HG02623 (cell line): ENCODE measurements around the gene BMP7.

ENCODE experiments used
- ATAC-seq: cut with Tn5 transposase; IDR thresholded peaks from one replicate; pipeline ENCODE4 v1.9.1; 2021; ENCODE audit warnings: moderate library complexity; ENCODE audit not compliant: unreplicated experiment

The BMP7 gene

GRCh38 chr20:57131601-57132391, 134.6 kb downstream of the BMP7 start:
- ATAC-seq: no peak

DNA sequence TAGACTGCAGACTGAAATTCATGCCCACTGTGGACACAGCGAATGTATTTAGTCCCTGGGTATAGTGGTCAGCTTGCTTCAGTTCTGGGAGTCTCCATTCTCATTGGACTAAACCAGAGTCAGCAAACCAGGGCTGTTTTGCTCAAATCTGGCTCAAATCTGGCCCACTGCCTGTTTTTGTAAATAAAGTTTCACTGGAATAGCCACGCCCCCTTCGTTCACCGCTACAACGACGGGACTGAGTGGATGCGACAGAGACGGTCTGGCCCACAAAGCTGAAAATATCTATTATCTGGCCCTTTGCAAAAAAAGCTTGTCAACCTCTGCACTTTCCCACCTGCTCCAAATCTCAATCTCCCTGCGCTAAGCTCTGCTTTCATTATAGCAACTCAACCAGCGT, 135.4 kb downstream of the BMP7 start:
- ATAC-seq: no peak

DNA sequence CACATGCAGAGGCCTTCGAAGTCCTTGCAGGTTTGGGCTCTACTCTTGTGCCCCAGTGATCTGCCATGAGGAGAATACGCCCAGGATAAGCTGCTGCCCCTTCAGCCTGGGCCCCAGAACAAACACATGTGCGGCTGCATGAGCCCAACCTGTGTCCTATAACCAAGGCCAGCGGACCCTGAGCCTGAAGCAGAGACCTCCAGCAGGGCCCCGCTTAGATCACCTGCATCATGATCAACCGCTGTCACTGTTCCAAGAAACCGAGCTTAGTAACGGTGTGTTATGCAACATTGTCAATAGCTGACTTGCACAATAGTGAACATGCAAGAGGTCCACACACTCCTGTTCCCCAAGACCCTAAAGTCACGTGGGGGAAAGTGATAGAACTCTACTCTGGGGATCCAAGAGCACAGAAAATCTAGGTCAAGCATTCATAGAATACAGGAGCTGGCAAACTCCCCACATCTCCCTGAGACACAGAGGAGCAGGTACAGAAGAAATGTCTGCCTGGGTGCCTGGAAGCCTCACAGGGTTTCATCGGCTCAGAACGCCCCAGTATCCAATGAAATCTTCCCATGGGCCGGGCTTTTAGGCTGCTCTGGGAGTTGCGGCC, 136.2 kb downstream of the BMP7 start:
- ATAC-seq: no peak

GRCh38 chr20:57129303-57129702, 137.1 kb downstream of the BMP7 start:
- no peak for ATAC-seq

- no peak for ATAC-seq
Observed at GRCh38 chr20:57128044-57128757, 138.2 kb downstream of the BMP7 start.

DNA sequence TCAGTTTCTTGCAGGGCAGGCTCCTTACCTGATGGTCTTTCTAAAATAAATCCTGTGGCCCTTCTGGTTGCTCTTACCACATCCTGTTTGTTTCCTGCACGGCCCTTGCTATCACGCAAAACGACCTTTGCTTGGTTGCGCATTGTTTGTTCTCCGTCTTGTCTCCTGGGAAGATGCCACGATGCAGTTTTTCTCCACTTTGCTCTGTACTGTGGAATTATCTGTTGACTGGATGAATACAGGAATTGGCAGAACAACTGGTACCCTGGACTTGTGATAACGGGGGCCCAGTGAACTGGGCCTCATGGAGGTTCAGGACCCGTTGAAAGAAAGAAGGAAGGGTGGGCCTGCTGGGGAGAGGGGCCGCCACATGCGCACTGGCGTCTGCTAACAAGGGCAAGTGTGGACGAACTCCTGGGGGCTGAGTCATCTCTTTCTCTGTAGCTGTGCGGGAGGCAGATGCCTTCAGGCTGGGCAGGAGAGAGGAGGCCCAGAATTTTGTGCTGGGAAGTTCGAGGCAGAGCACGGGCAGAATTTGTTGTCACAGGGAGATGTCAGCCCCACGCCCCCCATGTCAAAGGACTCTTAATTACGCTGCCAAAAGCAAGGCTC, 139.9 kb downstream of the BMP7 start:
- no peak for ATAC-seq

GRCh38 chr20:57124800-57125517, 141.5 kb downstream of the BMP7 start:
- no peak for ATAC-seq

- no peak for ATAC-seq
Observed at GRCh38 chr20:57124366-57124765, 142.1 kb downstream of the BMP7 start.

GRCh38 chr20:57123504-57123903, 142.9 kb downstream of the BMP7 start:
- ATAC-seq: no peak

- no peak for ATAC-seq
Observed at GRCh38 chr20:57122536-57123489, 143.6 kb downstream of the BMP7 start.

DNA sequence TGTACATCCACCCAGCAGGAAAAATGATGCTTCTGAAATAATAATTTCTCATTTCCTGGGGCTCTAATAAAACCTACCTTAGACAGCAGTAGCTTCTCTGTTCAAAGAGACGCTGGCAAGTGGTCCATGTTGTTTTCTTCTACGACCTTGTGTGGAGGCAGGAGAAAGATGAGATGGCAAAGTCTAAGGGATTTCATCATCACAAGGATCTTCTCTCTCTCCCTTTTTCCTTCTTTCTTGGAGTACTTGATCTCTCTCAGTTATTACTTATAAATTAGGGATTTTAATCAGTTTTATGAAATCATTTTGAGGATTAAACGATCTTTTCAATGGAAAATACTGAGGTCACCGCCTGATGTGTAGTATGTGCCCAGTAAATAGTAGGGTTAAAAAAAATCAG, 147.5 kb downstream of the BMP7 start:
- ATAC-seq: no peak
